Activated CD4-positive, alpha-beta T cell treated with anti-CD3 and anti-CD28 coated beads, Interleukin-2, amount 10 ng/mL, durations not matched to agents 7 days and 5 days (primary cell): ENCODE results near the gene SLC9C2. TPM values are rescaled to one million over a fixed set of nuclear protein-coding genes. Genes with fewer than 3 reads are reported as not detected.
"Not testable (repeated sequence)": the region's sequence is repeated elsewhere in the genome, so short reads cannot be mapped to it uniquely, and the experiment has no call there.

Source experiments
- CTCF ChIA-PET: fragments of 350-600 bp; sonication (Branson Sonifier 250); formaldehyde crosslinking; loops from one replicate; lab custom pipeline; 2021; ENCODE audit warnings: antibody characterized with exemption; lab: Charles Lee
- POLR2A ChIA-PET: fragments of 350-600 bp; sonication (Branson Sonifier 250); formaldehyde crosslinking; loops from one replicate; lab custom pipeline; 2021; ENCODE audit warnings: antibody characterized with exemption; lab: Charles Lee
- DNase-seq: peaks from one replicate; pipeline ENCODE4 v3.0.0-alpha.2; 2020
- H3K27ac Mint-ChIP-seq: one replicate; pipeline ENCODE4 v1.8.0; 2021; ENCODE audit warnings: mild to moderate bottlenecking, moderate library complexity, mixed read lengths
- H3K27me3 Mint-ChIP-seq: one replicate; pipeline ENCODE4 v1.8.0; 2021; ENCODE audit warnings: mixed read lengths
- H3K36me3 Mint-ChIP-seq: one replicate; pipeline ENCODE4 v1.8.0; 2021; ENCODE audit warnings: low read depth, mixed read lengths
- H3K4me1 Mint-ChIP-seq: one replicate; pipeline ENCODE4 v1.8.0; 2021; ENCODE audit warnings: mixed read lengths
- H3K4me3 Mint-ChIP-seq: one replicate; pipeline ENCODE4 v1.8.0; 2021; ENCODE audit warnings: mild to moderate bottlenecking, moderate library complexity, mixed read lengths
- H3K9me3 Mint-ChIP-seq: one replicate; pipeline ENCODE4 v1.8.0; 2021; ENCODE audit warnings: mixed read lengths
- total RNA-seq, 2 experiments: library from RNA; stranded (reverse); gene quantifications; one replicate each; pipeline ENCODE4 v1.2.3, GENCODE V29; 2021

The SLC9C2 gene
- total RNA-seq, 2 experiments from 2014 or later, result not detected

DNA sequence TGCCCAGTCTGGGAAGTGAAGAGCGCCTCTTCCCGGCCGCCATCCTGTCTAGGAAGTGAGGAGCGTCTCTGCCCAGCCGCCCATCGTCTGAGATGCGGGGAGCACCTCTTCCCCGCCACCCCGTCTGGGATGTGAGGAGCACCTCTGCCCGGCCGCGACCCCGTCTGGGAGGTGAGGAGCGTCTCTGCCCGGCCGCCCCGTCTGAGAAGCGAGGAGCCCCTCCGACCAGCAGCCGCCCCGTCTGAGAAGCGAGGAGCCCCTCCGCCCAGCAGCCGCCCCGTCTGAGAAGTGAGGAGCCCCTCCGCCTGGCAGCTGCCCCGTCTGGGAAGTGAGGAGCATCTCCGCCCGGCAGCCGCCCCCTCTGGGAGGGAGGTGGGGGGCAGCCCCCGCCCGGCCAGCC, 10.2 kb upstream of the SLC9C2 start:
- H3K27me3 Mint-ChIP-seq, H3K27ac Mint-ChIP-seq, H3K4me1 Mint-ChIP-seq, H3K4me3 Mint-ChIP-seq, H3K36me3 Mint-ChIP-seq, CTCF ChIA-PET, DNase-seq, POLR2A ChIA-PET, H3K9me3 Mint-ChIP-seq: not testable (repeated sequence)

DNA sequence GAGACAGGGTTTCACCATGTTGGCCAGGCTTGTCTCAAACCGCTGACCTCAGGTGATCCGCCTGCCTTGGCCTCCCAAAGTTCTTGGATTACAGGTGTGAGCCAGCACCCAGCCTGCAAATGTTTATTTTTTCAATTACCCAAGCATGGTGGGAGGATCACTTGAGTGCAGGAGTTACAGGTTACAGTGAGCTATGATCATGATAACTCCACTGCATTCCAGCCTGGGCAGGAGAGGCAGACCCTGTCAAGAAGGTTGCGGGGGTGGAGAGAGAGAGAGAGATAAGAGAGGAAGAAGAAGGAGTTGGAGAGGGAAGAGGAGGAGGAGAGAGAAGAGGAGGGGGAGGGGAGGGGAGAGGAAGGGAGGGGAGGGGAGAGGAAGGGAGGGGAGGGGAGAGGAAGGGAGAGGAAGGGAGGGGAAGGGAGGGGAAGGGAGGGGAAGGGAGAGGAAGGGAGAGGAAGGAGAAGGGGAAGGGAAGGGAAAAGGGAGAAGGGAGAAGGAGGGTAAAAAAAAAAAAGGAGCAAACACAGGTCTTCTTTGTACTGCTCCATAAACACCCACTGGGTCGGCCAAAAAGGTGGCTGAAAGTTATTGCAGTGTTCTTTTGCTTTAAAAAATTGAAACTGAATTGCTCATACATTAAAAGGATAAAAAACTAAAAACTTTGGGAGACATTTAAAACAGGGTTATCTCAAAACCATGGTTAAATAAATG, 5.8 kb upstream of the SLC9C2 start:
- Mint-ChIP-seq H3K36me3 (no peaks in the 10 kb centered on the region), H3K9me3 (peaks cover 2% of the 10 kb centered on the region), H3K4me1 (peaks cover 2% of the 10 kb centered on the region), H3K4me3 (no peak overlapping the region), H3K27me3 (peaks cover 10% of the 10 kb centered on the region), H3K27ac (no peak overlapping the region)
- DNase-seq, result no peak
- ChIA-PET CTCF (no interaction called here), POLR2A (no interaction called here)

- POLR2A ChIA-PET, result no interaction called here
- Mint-ChIP-seq H3K4me3 (no peak overlapping the region), H3K9me3 (no peaks in the 10 kb centered on the region), H3K4me1 (peaks cover 5% of the 10 kb centered on the region), H3K27me3 (peaks cover 7% of the 10 kb centered on the region), H3K36me3 (no peaks in the 10 kb centered on the region), H3K27ac (no peak overlapping the region)
- no peak for DNase-seq
- CTCF ChIA-PET, result no interaction called here
Observed at GRCh38 chr1:173601588-173601987, 1.3 kb downstream of the SLC9C2 start.

GRCh38 chr1:173596097-173596825, 6.6 kb downstream of the SLC9C2 start:
- Mint-ChIP-seq H3K36me3 (no peaks in the 10 kb centered on the region), H3K4me3 (no peak overlapping the region), H3K4me1 (no peaks in the 10 kb centered on the region), H3K27me3 (peaks cover 15% of the 10 kb centered on the region), H3K9me3 (peaks cover 2% of the 10 kb centered on the region), H3K27ac (no peak overlapping the region)
- no peak for DNase-seq
- ChIA-PET POLR2A (no interaction called here), CTCF (no interaction called here)

DNA sequence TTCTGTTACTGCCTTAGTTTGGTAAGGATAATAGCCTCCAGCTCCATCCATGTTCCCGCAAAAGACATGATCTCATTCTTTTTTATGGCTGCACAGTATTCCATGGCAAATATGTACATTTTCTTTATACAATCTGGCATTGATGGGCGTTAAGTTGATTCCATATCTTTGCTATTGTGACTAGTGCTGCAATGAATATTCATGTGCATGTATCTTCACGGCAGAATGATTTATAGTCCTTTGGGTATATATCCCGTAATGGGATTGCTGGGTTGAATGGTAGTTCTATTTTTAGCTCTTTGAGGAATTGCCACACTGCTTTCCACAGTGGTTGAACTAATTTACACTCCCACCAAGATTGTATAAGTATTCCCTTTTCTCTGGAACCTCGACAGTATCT, 11.7 kb downstream of the SLC9C2 start:
- CTCF ChIA-PET, result interaction anchor here (0.7 kb wide), 1 partner anchor 9 kb away, joined by 4 read pairs; no protein-coding TSS in a partner anchor
- H3K27me3 Mint-ChIP-seq, DNase-seq, H3K36me3 Mint-ChIP-seq, H3K4me1 Mint-ChIP-seq, H3K27ac Mint-ChIP-seq, POLR2A ChIA-PET, H3K9me3 Mint-ChIP-seq, H3K4me3 Mint-ChIP-seq: not testable (repeated sequence)

DNA sequence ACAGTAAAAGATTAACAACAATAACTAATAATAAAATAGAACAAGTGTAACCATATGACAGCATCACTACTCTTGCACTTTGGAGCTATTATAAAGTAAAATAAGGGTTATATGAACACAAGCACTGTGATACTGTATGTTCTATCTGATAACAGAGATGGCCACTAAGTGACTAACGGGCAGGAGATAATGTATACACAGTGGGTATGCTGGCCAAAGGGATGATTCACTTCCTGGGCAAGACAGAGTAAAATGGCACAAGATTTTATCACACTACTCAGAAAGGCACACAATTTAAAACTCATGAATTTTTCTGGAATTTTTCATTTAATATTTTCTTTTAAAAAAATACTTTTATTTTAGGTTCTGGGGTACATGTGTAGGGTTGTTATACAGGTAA, 12.3 kb downstream of the SLC9C2 start:
- CTCF ChIA-PET, result no interaction called here
- Mint-ChIP-seq H3K9me3 (peaks cover 2% of the 10 kb centered on the region), H3K4me1 (no peaks in the 10 kb centered on the region), H3K27ac (no peak overlapping the region), H3K36me3 (no peaks in the 10 kb centered on the region), H3K4me3 (no peak overlapping the region), H3K27me3 (peaks cover 8% of the 10 kb centered on the region)
- no peak for DNase-seq
- POLR2A ChIA-PET, result no interaction called here

GRCh38 chr1:173581383-173582079, 21.3 kb downstream of the SLC9C2 start:
- CTCF ChIA-PET, result interaction anchor here (0.6 to 1.1 kb wide), 4 partner anchors 10 to 245 kb away, joined by 3 to 4 read pairs (median 3); no protein-coding TSS in a partner anchor

DNA sequence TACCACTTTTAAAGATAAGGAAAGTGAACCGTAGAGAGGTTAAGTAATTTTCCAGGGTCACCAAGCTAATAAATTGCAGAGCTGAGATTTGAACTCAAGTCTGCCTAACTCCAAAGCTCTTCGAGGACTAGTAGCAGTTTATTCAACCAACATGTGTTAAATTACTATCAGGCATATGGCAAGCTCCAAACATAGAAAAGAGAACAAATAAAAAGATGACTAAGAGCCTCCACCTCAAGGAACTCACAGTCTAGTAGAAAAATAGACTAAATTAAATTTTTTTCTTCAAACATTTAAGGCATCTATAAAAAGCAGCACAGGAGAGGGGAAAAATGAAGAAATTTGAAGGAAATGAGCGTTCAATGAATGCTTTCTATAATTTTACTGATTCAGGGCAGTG, 22.2 kb downstream of the SLC9C2 start:
- Mint-ChIP-seq H3K27me3 (peaks cover 23% of the 10 kb centered on the region), H3K4me3 (no peak overlapping the region), H3K27ac (no peak overlapping the region), H3K9me3 (peaks cover 2% of the 10 kb centered on the region), H3K4me1 (peaks cover 4% of the 10 kb centered on the region), H3K36me3 (no peaks in the 10 kb centered on the region)
- POLR2A ChIA-PET, result no interaction called here
- CTCF ChIA-PET, result interaction anchor here (1.0 kb wide), 1 partner anchor 44 kb away, joined by 3 read pairs; no protein-coding TSS in a partner anchor
- DNase-seq, result no peak

More at GRCh38 chr1:173581383-173582079, 21.3 kb downstream of the SLC9C2 start:
- no peak for DNase-seq
- H3K9me3 Mint-ChIP-seq, result peaks cover 2% of the 10 kb centered on the region
- no peak overlapping the region for H3K27ac Mint-ChIP-seq
- peaks cover 24% of the 10 kb centered on the region for H3K27me3 Mint-ChIP-seq
- no peaks in the 10 kb centered on the region for H3K36me3 Mint-ChIP-seq
- peaks cover 4% of the 10 kb centered on the region for H3K4me1 Mint-ChIP-seq
- POLR2A ChIA-PET, result no interaction called here
- no peak overlapping the region for H3K4me3 Mint-ChIP-seq

DNA sequence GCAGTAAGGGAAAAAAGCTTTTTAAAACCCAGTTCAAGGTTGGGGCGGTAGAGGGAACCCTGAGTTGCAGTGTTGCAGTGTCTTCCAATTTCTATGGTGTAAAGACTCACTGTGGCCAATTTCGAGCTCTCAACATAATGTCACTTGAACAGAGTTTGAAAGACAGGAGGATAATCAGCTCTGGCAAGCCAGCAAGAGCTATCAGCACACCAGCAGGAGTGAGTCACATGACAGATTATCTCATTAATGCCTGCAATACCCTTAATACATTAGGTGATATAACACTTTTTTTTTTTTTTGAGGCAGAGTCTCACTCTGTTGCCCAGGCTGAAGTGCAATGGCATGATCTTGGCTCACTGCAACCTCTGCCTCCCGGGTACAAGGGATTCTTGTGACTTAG, 22.8 kb downstream of the SLC9C2 start:
- H3K4me3 Mint-ChIP-seq, result no peak overlapping the region
- ChIA-PET CTCF (no interaction called here), POLR2A (no interaction called here)
- no peaks in the 10 kb centered on the region for H3K36me3 Mint-ChIP-seq
- H3K27ac Mint-ChIP-seq, result no peak overlapping the region
- peaks cover 2% of the 10 kb centered on the region for H3K9me3 Mint-ChIP-seq
- peaks cover 23% of the 10 kb centered on the region for H3K27me3 Mint-ChIP-seq
- DNase-seq, result no peak
- H3K4me1 Mint-ChIP-seq, result peaks cover 4% of the 10 kb centered on the region

- no peak for DNase-seq
- Mint-ChIP-seq H3K27ac (no peak overlapping the region), H3K4me1 (peaks cover 7% of the 10 kb centered on the region), H3K9me3 (peaks cover 2% of the 10 kb centered on the region), H3K27me3 (peaks cover 12% of the 10 kb centered on the region), H3K4me3 (no peak overlapping the region), H3K36me3 (no peaks in the 10 kb centered on the region)
- CTCF ChIA-PET, result no interaction called here
- POLR2A ChIA-PET, result no interaction called here
Observed at GRCh38 chr1:173573596-173573995, 29.3 kb downstream of the SLC9C2 start.

GRCh38 chr1:173572201-173572873, 30.5 kb downstream of the SLC9C2 start:
- peaks cover 7% of the 10 kb centered on the region for H3K4me1 Mint-ChIP-seq
- H3K27me3 Mint-ChIP-seq, result peaks cover 12% of the 10 kb centered on the region
- ChIA-PET POLR2A (no interaction called here), CTCF (interaction anchor here (1.2 kb wide), 1 partner anchor 12 kb away, joined by 4 read pairs; no protein-coding TSS in a partner anchor)
- H3K9me3 Mint-ChIP-seq, result peaks cover 5% of the 10 kb centered on the region
- H3K4me3 Mint-ChIP-seq, result no peak overlapping the region
- no peak overlapping the region for H3K27ac Mint-ChIP-seq
- DNase-seq, result no peak
- no peaks in the 10 kb centered on the region for H3K36me3 Mint-ChIP-seq

DNA sequence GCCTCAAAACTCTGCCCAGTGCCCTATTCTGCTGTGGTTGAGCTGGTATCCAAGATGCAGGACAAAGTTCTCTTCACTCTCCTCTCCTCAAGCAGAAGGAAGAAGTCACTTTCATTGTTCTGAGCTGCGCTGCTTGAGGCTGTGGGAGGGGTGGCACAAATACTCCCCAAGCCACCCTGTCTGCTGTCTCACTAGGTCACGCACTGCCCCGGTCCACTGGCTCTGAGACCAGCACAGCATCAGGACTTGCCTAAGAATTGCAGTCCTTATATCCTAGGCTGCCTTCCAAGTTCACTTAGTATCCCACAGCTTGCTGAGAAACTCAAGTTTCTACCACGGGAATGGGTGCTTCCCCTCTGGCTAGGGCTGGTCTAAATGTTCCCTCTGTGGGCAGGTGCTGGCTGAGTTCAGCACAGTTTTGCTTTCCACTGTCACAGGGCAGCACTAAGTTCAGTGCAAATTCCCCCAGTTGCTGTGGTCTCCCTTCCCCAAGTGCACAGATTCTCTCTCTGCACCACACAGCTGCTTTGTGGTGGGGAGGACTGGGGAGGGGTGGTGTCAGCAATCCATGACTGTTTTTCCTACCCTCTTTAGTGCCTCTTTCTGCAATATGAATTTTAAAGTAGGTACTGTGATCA, 32.4 kb downstream of the SLC9C2 start:
- ChIA-PET POLR2A (no interaction called here), CTCF (no interaction called here)
- Mint-ChIP-seq H3K4me3 (no peak overlapping the region), H3K9me3 (peaks cover 17% of the 10 kb centered on the region), H3K27me3 (peaks cover 21% of the 10 kb centered on the region), H3K36me3 (no peaks in the 10 kb centered on the region), H3K4me1 (peaks cover 7% of the 10 kb centered on the region), H3K27ac (no peak overlapping the region)
- no peak for DNase-seq
